NCI-H2107 treated with DMSO at 0.1 percent for 48 hours (cell line): ENCODE data around the gene IL1RAPL1.

Source experiments
- DNase-seq: peaks from one replicate; lab custom pipeline; 2025; ENCODE audit not compliant: unreplicated experiment; lab: John Stamatoyannopoulos, UW

Gene IL1RAPL1

DNA sequence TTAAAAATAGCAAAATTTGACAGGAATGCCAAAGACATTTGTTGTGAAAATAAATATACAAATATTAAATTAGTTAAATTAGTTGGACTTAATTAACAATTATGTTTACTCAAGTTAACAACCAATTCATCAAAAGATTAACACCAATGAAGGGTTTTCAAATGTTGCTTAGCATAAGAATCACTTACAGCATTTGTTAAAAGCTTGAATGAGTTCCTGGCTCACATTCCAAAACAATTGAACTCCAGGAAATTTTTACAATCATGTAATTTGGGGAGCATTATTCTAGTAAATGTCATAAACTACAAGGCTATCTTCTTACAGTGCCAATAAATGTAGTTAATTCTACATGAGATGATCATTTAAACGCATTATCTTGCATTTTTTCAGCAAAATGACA, 1378.4 kb downstream of the IL1RAPL1 start:
- DNase-seq: no peak

DNA sequence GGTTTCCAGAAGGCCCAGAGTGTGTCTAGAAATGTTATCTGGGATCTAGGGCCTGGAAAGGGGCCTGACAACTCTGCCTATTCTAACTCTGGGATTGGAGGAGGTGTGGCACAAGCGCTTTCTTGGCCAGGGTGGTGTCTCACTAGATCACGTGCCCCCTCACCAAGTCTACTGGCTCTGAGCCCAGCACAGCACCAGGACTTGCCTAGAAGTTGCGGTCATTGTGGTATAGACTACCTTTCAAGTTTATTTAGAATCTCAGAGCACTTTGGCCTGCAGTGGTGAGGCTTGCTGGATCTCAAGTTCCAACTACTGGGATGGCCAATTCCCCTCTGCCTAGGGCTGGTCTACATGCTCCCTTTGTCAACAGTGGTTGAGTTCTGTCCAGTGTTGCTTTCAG, 1404.8 kb downstream of the IL1RAPL1 start:
- no peak for DNase-seq

DNA sequence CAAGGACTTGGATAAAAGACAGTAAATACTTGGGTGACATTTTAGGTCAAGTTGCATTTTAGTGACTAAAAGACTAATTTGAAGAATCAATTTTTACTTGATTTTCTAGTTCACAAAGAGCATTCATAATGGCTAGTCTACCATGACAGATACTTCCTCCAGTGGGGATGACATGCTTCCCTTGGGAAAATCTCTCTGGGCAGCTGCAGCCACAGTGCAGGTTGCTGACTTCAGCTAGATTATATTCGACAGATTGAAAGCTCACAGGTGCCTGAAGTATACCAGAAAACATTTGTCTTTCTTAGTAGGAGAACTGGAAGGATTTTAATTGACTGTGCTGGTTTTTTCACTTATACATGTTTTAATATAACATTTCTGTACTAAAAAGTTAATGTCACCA, 1418.6 kb downstream of the IL1RAPL1 start:
- no peak for DNase-seq
